Caki2 (cell line): ENCODE results near the gene ASF1A. TPM values are rescaled to one million over a fixed set of nuclear protein-coding genes. Genes with fewer than 3 reads are reported as not detected.

ENCODE experiments used
- DNase-seq: peaks from one replicate; pipeline ENCODE4 v3.0.0-alpha.2; 2015; ENCODE audit warnings: low read depth
- in situ Hi-C: cut with HindIII; loops from 2 replicates; pipeline ENCODE4 v1.10.0; 2016; ENCODE audit warnings: low sequenced_read_pairs, low pct_unique_long_range_greater_than_20kb, mixed read lengths
- total RNA-seq: library from RNA; depleted of rRNA; stranded (reverse); fragments of >200 nt; shearing (Covaris generic); gene quantifications from 2 replicates; pipeline ENCODE4 v1.2.3, GENCODE V29; 2014; ENCODE audit warnings: low replicate concordance

ASF1A gene
- total RNA-seq, 1 experiment from 2014 or later = 49.3 TPM

DNA sequence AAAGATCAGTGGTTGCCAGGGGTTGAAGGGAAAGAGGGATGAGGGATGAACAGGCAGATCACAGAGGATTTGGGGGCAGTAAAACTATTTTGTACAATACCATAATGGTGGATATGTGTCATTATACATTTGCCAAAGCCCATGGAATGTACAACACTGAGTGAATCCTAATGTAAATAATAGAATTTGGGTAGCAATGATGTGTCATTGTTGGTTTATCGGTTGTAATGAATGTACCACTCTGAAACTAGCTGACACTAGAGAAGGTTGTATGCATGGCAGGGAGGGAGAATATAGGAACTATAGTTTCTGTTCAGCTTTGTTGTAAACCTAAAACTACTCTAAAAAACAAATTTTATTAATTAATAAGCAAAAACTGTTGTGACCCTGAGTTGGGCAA, 17.8 kb upstream of the ASF1A start:
- DNase-seq = no peak
- in situ Hi-C loops = no loop called here

DNA sequence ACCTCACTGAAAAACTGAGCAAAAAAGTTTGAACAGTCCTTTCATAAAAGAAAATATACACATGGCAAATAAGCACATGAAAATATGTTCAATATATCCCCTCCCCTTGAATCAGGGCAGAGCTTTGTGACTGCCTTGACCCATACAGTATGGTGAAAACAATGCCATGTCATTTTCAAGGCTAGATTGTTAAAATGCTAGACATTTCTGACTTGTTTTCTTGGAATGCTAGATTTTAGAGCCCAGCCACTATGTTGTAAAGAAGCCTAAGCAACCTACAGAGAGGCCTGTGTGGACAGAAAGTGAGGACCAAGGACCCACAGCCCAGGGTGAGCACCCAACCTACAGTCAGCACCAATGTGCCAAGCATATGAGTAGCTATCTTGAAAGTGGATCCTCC, 17.1 kb upstream of the ASF1A start:
- in situ Hi-C loops = no loop called here
- no peak for DNase-seq

DNA sequence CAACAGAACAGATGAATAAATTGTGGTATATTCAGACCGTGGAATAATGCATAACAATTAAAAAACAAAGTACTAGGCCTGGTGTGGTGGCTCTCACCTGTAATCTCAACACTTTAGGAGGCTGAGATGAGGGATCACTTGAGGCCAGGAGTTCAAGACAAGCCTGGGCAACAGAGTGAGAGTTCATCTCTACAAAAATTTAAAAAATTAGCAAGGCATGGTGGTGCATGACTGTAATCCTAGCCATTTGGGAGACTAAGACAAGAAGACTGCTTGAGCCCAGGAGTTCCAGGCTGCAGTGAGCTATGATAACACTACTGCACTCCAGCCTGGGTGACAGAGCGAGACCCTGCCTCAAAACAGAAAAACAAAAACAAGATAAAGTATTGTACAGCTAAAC, 16.1 kb upstream of the ASF1A start:
- in situ Hi-C loops = no loop called here
- DNase-seq = no peak

DNA sequence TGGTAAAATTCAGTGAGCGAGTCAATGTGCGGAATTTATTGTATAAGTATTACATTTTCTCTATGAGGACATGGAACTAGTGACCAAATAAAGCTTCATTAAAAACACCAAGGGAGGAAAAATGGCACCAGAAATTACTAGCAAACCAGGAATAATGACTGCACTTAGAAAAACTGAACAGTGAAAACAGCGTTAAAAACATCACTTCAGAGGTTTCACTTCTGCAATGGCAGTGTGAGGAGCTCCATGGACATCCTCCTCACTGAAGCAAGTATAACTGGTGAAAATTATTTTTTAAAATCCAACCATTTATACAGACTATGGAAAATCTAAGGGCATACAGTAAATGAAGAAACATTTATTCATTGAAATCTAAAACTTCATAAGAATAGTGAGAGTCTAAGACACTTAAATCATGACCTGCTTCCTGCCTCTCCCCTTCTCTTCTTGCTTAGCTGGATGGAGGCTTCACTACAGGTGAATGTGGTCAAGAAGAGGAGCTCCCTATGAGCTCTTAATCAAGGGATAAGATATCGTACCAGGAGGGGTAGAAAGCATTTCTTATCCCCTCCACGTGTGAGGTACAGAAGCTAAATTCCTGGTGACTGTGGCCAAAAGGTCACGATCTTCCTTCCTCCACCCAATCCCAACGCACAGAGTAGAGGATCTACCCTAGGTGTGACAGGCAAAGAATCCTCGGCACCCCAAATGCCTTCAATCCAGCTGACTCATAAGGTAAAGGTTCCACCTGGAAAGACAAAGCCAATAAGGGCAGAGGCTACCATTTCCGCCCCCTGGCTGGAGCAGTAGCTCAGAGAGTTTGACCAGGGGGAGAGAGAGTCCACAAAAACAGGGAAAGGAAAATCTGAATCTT, 12.3 kb upstream of the ASF1A start:
- DNase-seq = no peak
- in situ Hi-C loops = no loop called here

DNA sequence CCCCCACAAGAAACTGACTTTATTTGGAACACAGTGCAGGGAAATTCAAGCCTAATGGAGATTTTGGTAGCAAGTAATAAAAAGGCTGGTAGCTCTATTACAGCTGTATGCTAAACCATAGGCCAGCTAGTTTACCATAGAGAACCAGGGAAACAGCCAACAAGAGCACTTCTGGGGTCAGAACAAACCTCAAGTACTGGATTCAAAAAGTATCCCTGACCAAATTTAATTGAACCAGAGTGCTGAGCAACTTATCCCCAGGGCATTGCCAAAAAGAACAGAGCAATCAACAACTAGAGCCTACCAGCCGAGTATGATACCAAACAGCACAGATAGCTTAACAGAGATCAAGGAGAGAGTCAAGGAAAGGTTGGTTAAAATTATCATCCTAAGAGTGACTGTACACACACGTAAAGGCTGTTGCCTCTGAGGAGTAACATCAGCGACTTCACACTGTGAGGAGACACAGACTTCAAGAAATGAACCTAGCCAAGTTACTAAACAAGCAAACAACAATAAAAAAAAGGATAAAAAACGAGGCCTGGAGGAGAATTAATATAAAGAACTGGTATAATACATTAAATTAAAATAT, 11.5 kb upstream of the ASF1A start:
- DNase-seq = no peak
- in situ Hi-C loops = no loop called here

DNA sequence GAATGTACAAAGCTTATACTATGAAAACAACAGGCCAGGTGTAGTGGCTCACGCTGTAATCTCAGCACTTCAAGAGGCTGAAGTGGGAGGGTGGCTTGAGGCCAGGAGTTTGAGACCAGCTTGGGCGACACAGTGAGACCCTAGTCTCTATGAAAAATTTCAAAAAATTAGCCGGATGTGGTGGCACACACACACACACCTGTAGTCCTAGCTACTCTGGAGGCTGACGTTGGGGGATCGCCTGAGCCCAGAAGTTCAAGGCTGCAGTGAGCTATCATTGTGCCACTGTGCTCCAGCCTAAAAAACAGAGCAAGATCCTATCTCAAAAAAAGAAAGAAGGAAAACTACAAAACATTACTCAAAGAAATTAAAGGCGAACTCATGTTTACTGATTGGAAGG, 7.3 kb upstream of the ASF1A start:
- no peak for DNase-seq
- in situ Hi-C loops = no loop called here

DNA sequence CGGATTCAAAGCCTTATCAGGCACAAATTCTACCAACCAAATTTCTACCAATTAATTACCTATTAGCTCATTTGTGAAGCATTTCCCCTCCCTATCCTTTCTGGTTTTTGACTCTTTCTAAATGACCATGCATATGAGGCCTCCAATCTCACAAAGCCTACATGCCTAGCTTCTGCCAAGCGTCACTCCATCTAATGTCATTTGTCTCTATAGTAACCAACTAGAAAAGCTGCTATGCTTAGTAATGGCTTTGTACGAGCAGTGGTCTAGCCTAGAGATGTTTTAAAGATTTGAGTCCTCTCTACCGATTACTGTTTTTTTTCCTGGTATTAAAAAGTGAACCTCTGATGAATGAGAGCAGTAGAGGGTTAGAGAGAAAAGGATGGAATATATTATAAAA, 4.8 kb upstream of the ASF1A start:
- no peak for DNase-seq
- in situ Hi-C loops = no loop called here

DNA sequence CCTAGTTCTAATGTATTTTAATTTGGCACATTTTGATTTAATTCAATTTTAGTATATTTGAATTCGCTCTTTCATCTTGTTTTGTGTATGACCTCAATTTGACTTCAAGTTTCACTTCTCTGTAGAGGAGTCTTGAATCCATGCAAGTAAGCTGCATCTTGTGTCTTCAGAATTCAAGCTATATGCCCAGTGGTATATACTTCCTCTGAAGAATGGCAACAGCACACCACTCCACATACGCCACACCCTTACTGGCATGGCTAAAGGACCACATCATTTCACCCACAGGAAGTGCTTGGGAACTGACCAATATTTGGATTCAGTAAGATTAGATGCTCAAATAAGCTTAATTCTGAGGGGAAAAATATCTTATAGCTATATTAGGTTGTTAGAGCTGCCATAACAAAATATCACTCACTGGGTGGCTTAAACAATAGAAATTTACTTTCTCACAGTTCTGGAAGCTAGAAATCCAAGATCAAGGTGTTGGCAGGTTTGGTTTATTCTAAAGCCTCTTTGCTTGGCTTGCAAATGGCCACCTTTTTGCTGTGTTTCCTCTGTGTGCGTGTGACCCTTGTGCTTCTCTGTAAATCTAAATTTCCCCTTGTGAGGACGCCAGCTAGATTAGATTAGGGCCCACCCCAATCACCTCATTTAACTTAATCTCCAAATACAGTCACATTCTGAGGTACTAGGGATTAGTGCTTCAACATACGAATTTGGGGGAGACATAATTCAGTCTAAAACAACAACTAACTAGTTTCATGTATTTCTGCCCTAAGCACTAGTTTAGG, 2.8 kb upstream of the ASF1A start:
- in situ Hi-C loops = no loop called here
- no peak for DNase-seq

DNA sequence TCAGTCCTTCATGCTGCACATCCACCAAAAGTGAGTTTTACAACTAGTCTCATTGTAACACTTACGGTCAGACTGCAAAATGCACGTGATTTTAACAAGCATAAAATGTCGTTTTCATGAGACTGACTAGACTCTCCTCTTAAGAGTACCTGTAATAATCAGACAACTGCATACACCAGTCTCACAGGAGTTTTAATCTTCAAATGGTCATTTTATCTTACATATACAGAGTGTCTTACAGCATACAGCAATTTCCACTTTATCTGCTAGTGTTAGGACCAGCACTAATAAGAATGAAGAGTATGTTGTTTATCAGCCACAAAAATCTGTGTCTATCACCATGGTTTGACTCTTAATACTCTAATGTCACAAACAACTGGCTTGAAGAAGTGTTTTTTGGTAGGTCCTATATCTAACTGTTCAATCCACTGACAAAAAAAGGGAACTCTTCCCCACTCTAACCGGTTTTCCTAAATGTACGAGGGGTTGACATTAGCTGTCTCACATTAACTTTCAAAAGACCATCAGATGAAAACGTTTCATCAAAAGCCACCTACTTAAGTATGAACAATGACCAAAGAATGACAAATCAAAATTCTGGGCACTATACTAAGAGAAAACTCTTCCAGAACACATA, 1.5 kb upstream of the ASF1A start:
- DNase-seq = no peak
- in situ Hi-C loops = no loop called here

DNA sequence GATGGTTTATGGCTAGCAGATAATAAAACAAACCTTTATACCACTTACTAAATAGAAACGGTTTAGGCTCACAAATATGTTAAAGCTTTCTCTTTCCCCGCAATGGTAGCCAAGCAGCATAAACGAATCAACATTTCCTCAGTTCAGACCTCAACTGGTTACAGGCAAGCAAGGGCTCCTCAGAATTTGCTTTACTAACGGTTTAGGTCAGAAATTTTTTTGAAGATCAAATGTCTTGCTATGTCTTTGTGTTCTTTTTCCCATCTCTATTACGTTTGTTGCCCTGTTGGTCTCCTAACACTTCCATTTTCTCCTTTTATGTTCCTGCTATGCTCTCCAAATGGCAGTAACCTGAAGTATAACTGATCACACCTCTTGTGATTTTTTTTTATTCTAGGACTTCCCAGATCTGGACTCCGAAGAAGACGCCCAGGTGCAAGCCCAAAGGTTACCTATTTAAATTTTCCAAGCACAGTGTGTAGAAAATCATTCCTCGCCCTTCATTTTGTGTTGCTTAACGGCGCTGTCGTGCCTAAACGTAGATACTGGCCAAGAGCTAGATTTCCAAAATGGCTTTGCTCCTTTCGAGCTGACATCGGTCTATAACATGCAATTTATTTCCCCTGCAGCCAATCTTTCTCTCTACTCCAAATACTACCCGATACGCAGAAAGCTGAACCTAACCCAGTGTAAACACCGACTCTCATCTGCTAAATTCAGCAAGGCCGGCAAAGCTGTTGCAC, 717 bp upstream of the ASF1A start:
- in situ Hi-C loops = no loop called here
- no peak for DNase-seq

DNA sequence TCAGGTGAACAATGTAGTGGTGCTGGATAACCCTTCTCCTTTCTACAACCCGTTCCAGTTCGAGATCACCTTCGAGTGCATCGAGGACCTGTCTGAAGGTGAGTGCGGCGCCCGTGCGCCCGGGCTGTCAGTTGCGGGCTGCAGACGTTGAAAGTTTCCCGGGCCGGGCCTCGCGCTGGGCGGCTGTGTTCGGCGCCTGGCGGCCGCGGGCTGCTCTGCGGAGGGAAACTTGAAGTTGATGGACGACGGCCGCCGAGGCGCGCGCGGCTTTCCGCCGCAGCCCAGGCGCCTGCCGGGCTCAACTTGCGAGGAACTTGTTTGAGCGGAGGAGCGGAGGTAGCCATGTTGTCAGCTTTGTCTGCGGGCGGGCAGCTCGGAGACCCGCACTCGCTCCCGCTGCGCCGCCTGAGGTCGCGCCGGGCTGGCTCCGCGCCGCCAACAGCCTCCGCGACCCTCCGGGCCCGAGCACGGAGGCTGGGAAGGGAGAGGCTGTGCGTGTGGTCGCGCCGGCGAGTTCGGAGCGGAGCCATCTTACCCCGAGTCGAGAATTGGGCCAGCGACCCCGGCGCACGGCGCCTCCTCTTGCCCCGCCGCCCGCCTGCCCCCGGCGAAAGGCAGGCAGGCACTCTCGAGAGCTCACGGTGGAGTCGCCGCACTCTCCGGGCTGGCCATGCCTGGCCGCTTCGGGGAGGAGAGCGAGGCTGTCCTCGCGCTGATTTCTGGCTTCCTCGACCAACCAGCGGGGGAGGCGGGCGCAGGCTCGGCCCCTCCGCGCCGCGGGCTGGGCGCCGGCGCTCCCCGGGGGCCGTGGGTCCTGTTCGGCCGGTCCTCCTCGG, 691 bp downstream of the ASF1A start:
- DNase-seq = peak; percentile 66
- in situ Hi-C loops = no loop called here

DNA sequence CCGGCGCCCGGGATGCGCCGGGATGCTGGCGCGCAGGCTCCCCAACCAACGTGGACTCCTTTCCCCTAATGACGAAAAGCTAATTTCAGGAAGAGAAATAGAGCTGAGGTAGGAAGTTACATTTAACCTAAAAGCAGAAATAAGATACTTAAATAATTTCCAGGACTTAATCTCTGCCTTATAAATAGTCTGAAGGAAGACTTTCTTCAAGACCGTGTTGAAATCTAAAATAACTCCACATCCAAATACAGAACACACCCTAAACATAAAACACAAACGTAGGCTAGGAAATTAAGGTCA, 1.3 kb downstream of the ASF1A start:
- in situ Hi-C loops = no loop called here
- DNase-seq = no peak

DNA sequence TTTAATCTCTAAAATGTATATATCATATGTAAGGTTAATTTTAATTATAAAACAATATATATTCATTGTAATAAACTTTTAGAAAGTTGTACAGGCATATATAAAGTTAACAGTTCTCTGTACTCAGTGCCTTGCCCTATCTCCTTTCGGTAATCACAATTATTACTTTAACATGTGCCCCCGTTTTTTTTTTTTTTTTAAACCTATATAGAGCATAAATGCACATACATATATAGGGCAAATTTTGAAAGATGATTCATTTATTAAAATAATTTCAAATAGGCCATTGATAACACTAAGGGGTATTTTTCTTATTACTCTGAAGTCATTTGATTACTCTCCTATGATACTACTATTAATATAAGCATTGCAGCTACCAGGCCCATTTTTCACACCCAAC, 1.9 kb downstream of the ASF1A start:
- DNase-seq = no peak
- in situ Hi-C loops = no loop called here

DNA sequence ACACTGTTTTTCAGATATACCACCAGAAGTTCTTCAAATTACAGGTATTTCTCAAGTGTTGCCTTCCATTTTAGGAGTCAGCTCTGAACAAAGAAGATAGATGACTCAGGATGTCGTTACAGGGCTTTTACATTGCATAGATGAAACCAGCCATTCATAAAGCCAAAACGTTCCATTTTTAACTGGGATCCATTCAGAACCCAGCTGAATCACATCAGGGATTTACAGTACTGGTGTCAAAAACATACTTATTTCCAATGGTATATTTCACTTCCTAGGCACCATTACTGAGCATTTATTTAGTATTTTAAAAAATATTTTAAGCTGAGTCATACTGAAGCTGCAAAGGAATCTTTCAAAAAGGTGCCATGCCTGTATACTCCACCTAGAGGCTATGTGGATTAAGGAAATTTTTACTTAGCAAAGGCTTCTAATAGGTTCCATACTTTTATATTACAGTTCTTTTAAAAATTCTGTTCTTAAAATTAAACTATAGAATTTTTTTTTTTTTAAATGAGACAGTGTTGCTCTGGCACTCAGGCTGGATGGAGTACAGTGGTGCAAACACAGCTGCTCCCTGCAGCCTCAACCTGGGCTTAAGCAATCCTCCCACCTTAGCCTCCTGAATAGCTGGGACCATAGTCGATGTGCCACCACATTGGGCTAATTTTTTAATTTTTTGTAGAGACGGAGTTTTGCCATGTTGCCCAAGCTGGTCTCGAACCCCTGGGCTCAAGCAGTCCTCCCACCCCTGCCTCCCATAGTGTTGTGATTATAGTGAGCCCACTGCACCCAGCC, 2.6 kb downstream of the ASF1A start:
- peak; percentile 79 for DNase-seq
- in situ Hi-C loops = no loop called here

DNA sequence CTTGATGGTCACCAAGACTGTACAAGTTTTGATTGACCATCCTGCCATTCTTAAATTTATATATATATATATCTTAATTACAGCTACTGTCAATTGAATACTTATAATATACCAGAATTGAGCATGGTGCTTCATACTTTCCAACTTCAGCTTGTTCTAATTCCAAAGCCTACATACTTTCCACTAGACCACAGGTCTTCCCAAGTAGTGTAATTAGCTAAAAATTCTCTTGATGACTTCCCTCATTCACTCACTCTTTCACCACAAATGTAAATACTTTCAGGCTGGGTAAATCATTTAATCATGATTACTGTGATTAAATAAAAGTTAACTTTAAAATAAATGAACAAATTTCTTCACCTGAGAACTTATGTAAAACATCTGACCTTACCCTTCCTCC, 3.4 kb downstream of the ASF1A start:
- in situ Hi-C loops = no loop called here

DNA sequence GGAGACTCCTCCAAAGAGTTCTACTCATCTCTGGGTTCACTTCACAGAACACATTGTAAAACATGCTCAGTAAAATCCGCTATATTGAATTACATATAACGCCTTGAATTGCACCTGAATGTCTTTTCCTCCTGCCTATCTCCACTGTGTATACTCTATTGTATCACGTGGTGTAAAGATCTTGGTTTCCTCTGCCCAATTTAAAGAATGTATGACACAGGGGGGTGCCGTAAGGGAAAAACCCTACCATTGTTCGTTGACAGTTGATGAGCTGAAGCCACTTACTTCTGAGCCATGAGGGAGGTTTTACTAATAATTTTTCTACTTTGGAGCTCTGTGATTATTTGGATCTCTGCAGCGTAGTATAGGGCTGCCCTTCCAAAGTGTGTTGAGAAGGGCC, 6.0 kb downstream of the ASF1A start:
- in situ Hi-C loops = no loop called here
- no peak for DNase-seq

More for the DNA sequence above, 3.4 kb downstream of the ASF1A start:
- no peak for DNase-seq

DNA sequence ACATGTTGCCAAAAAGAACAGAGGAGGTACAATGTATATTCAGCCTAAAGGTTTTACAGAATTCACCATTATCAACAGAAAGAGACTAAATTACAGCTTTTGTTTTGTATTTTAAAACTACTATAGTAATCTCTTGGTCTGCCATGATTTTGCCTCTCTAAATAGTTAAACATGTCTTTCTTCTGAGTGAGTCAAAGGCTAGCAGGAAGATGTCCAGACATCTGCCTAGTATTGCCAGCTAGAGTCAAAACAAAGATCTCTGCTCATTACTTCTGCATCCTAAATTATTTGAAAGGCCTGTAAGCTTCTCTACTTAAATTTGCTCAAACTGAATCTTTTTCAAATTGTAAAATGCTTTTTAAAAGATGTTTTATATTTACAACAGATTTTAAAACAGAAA, 8.8 kb downstream of the ASF1A start:
- DNase-seq = no peak
- in situ Hi-C loops = no loop called here
